Ovary (tissue), 3 donors: ENCODE measurements around the gene CEP85L.

ENCODE experiments used
- CTCF ChIP-seq, 3 donors: fragments of 450-650 bp in 2 of 3; fragments of 200-600 bp in 1 of 3; IDR thresholded peaks; one replicate each; pipeline versions ENCODE4 v1.5.1 to v1.8.0; 2016 to 2022; ENCODE audit warnings: antibody characterized with exemption in 3 of 3, mild to moderate bottlenecking in 1 of 3
- EP300 ChIP-seq: sonication (generic); formaldehyde crosslinking; IDR thresholded peaks from one replicate; pipeline ENCODE4 v1.6.1; 2017; ENCODE audit warnings: antibody characterized with exemption
- POLR2A ChIP-seq: fragments of 450-650 bp; IDR thresholded peaks from one replicate; pipeline ENCODE4 v1.6.1; 2017; ENCODE audit warnings: antibody characterized with exemption, mild to moderate bottlenecking, moderate library complexity
- donor health status: DM: no; HTN: no; CAD: no.

GRCh38 chr6:118696271-118696670, 44.9 kb upstream of the CEP85L start:
- no peak for TF ChIP-seq CTCF (IDR thresholded peaks at IDR 0.05)
- TF ChIP-seq POLR2A = no peak
- TF ChIP-seq EP300 = no peak
